ENCODE measurements around the gene PRODH2.
"Not testable (repeated sequence)": the region's sequence is repeated elsewhere in the genome, so short reads cannot be mapped to it uniquely, and the experiment has no call there.

PRODH2 gene

GRCh38 chr19:35772362-35772761 is 40.3 kb downstream of the PRODH2 start:
- H3K4me1 Mint-ChIP-seq (ENCODE audit: low read depth); H3K27me3 Mint-ChIP-seq; H3K4me3 Mint-ChIP-seq; DNase-seq; H3K9me3 Mint-ChIP-seq; H3K27ac Mint-ChIP-seq: not testable (repeated sequence)
- H3K36me3 Mint-ChIP-seq (ENCODE audit: low read depth) = peaks cover 27% of the 10 kb centered on the region

DNA sequence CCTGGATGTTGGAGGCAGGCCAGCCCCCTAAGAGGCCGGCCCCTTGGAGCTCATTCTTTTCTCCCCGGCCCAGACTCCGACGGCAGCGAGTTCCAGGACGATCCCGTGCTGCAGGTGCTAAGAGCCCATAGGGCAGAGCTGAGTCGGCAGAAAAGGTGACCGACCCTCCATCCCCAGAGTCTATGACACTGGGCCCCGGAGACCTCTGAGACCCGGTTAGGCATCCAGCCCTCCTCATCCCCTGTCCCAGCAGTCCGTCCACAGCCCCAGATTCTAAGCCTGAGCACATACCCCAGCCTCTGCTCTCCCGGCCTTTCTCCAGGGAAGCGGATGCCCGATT is 44.6 kb downstream of the PRODH2 start:
- Mint-ChIP-seq H3K36me3 (ENCODE audit: low read depth) (peaks cover 59% of the 10 kb centered on the region), H3K4me3 (no peak overlapping the region), H3K9me3 (no peaks in the 10 kb centered on the region), H3K27ac (no peak overlapping the region), H3K27me3 (no peaks in the 10 kb centered on the region), H3K4me1 (ENCODE audit: low read depth) (no peaks in the 10 kb centered on the region)
- no peak for DNase-seq

GRCh38 chr19:35767288-35768081 is 45.2 kb downstream of the PRODH2 start:
- H3K9me3 Mint-ChIP-seq = no peaks in the 10 kb centered on the region
- no peaks in the 10 kb centered on the region for H3K27me3 Mint-ChIP-seq
- H3K36me3 Mint-ChIP-seq (ENCODE audit: low read depth) = peaks cover 59% of the 10 kb centered on the region
- no peak for DNase-seq
- H3K27ac Mint-ChIP-seq = no peak overlapping the region
- no peaks in the 10 kb centered on the region for H3K4me1 Mint-ChIP-seq (ENCODE audit: low read depth)
- H3K4me3 Mint-ChIP-seq = no peak overlapping the region

DNA sequence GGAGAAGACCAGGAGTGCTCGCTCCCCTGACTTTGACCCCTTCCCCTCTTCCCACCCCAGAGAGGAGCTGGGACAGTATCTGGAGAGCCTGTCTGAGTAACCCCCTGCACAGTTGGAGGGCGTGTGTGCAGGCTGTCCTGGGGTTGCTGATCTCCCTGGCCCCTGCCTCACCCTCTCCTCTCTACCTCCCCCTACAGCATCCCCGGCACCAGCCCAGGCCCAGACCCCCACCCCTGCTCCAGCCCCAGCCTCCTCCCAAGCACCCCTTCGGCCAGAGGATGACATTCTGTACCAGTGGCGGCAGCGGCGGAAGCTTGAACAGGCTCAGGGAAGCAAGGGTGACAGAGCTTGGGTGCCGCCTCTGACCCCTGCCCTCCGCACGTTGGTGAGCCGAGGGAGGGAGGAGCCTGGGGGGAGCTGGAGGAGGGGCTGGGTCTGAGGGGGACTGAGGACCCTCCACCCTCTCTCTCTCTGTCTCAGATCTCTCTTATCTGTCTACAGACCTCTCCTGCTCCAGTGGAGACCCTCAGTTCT is 46.0 kb downstream of the PRODH2 start:
- H3K27me3 Mint-ChIP-seq = no peaks in the 10 kb centered on the region
- no peak overlapping the region for H3K27ac Mint-ChIP-seq
- H3K4me1 Mint-ChIP-seq (ENCODE audit: low read depth) = no peaks in the 10 kb centered on the region

GRCh38 chr19:35764432-35765315 is 48.0 kb downstream of the PRODH2 start:
- Mint-ChIP-seq H3K27ac (no peak overlapping the region), H3K4me1 (ENCODE audit: low read depth) (peaks cover 5% of the 10 kb centered on the region), H3K9me3 (no peaks in the 10 kb centered on the region), H3K4me3 (no peak overlapping the region), H3K36me3 (ENCODE audit: low read depth) (peaks cover 75% of the 10 kb centered on the region), H3K27me3 (no peaks in the 10 kb centered on the region)
- DNase-seq = no peak

More for the DNA sequence above, 46.0 kb downstream of the PRODH2 start:
- H3K4me3 Mint-ChIP-seq = no peak overlapping the region
- DNase-seq = no peak
- H3K9me3 Mint-ChIP-seq = no peaks in the 10 kb centered on the region
- H3K36me3 Mint-ChIP-seq (ENCODE audit: low read depth) = peaks cover 66% of the 10 kb centered on the region

DNA sequence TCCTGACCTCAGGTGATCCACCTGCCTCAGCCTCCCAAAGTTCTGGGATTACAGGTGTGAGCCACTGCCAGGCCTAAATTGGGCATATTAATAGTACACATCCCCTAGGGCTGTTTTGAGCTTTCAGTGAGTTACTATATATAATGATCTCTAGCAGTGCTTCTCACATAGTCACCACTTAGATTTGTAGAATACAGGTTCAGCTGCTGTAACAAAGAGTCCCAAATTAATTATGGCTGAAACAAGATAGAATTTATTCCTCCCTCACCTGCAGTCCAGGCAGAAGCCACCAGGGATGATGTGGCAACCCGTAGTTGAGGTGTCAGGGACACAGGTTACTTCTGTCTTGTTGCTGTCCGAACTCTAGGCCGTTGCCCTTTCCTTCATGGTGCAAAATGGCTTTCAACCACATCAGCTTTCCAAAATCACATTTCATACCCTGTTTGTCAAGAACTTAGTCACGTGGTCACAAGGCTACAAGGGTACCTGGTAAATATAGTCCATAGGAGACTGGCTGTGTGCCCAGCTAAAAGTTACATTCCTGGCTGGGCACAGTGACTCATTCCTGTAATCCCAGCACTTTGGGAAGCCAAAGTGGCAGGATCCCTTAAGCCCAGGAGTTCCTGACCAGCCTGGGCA is 51.8 kb downstream of the PRODH2 start:
- Mint-ChIP-seq H3K4me1 (ENCODE audit: low read depth) (peaks cover 30% of the 10 kb centered on the region), H3K9me3 (no peaks in the 10 kb centered on the region), H3K27ac (no peak overlapping the region), H3K36me3 (ENCODE audit: low read depth) (peaks cover 59% of the 10 kb centered on the region), H3K4me3 (no peak overlapping the region), H3K27me3 (peaks cover 6% of the 10 kb centered on the region)
- no peak for DNase-seq

DNA sequence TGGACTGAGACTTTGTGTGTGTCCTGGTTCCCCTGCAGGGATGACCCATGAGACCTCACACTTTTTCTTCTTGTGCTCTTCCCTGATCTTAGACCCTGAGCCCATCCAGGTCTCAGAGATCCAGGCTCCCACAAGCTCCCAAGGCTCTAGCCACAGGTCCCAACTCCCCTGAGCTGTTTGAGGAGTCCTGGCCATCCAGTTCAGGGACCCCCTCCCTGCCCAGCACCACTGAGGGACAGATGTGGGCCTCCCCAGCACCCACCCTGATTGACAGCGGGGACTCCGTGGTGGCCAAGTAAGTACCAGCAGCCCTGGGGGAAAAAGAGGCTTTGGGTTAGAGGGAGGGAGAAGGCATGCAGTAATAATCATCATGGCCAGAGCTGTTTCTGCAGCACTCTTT is 52.9 kb downstream of the PRODH2 start:
- peak overlapping the region; percentile 92 for H3K4me3 Mint-ChIP-seq
- peaks cover 56% of the 10 kb centered on the region for H3K36me3 Mint-ChIP-seq (ENCODE audit: low read depth)
- H3K4me1 Mint-ChIP-seq (ENCODE audit: low read depth) = peaks cover 35% of the 10 kb centered on the region
- H3K27me3 Mint-ChIP-seq = peaks cover 8% of the 10 kb centered on the region
- peak overlapping the region; percentile 50 for H3K27ac Mint-ChIP-seq
- DNase-seq = no peak
- H3K9me3 Mint-ChIP-seq = no peaks in the 10 kb centered on the region

GRCh38 chr19:35757749-35758608 is 54.7 kb downstream of the PRODH2 start, which contains the start of gene PROSER3:
PROSER3 (plus strand) TSS chr19:35758176; CDS start chr19:35758216, 40 bp downstream.
- Mint-ChIP-seq H3K27me3 (peaks cover 8% of the 10 kb centered on the region), H3K4me1 (ENCODE audit: low read depth) (peaks cover 36% of the 10 kb centered on the region), H3K4me3 (peak within 1 kb of the TSS; percentile 92), H3K9me3 (no peaks in the 10 kb centered on the region), H3K36me3 (ENCODE audit: low read depth) (peaks cover 61% of the 10 kb centered on the region), H3K27ac (peak within 1 kb of the TSS; percentile 94)
- DNase-seq = peak; percentile 98

- Mint-ChIP-seq H3K4me3 (peak overlapping the region; percentile 92), H3K9me3 (no peaks in the 10 kb centered on the region), H3K27ac (peak overlapping the region; percentile 94), H3K4me1 (ENCODE audit: low read depth) (peaks cover 36% of the 10 kb centered on the region), H3K27me3 (peaks cover 8% of the 10 kb centered on the region), H3K36me3 (ENCODE audit: low read depth) (peaks cover 66% of the 10 kb centered on the region)
- no peak for DNase-seq
These were observed 55.4 kb downstream of the PRODH2 start for GRCh38 chr19:35757231-35757748.

DNA sequence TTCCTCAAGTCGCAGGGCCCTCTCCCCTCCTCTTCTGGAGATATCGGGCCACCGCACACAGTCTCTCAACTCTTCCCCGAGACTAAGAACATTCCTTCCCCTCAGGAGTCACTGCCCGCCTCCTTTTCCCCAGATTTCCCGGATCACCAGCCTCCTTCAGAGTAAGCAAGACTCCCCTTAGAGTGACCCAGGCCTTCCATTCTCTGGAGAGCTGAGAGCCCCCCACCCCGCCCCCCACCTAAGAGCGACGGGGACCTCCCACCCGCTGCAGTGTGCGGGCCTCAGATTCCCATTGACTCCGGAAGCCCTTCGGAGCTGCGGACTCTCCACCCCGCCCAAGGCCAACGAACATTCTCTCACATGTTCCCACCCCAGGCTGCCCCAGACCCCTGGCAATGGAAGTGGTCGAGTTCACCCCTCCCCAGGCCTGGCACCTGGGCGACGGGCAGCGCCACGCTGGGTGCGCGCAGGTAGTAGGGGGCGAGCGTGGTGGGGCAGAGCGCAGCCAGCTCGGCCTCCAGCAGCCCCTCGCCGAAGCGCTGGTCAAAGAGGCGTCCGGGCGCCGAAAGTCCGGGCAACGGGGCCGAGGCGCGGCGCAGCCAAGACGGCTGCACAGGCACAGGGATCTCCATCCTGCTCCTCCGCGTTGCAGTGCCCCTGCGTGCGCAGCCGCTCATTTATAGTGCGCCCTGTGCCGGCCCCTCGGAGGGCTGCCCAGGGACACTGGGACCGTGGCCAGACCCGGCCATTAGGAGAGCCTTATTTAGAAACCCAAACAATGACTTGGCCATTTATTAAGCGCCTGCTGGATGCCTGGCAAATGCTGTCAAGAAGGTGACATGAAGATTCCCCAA is 56.0 kb downstream of the PRODH2 start, which contains the start of gene HSPB6:
TSS of gene HSPB6 (minus strand) at position 653 of the 854 bp plus-strand sequence. CDS start at position 632, 21 bp downstream.
- Mint-ChIP-seq H3K4me3 (peak within 1 kb of the TSS; percentile 92), H3K27ac (peak within 1 kb of the TSS; percentile 94), H3K9me3 (no peaks in the 10 kb centered on the region), H3K4me1 (ENCODE audit: low read depth) (peaks cover 36% of the 10 kb centered on the region), H3K27me3 (peaks cover 8% of the 10 kb centered on the region), H3K36me3 (ENCODE audit: low read depth) (peaks cover 61% of the 10 kb centered on the region)
- no peak for DNase-seq

GRCh38 chr19:35755550-35756376 is 56.9 kb downstream of the PRODH2 start:
- peak overlapping the region; percentile 57 for H3K4me3 Mint-ChIP-seq

GRCh38 chr19:35755131-35755549 is 57.5 kb downstream of the PRODH2 start:
- no peaks in the 10 kb centered on the region for H3K9me3 Mint-ChIP-seq
- peak overlapping the region; percentile 14 for H3K27ac Mint-ChIP-seq
- peaks cover 36% of the 10 kb centered on the region for H3K4me1 Mint-ChIP-seq (ENCODE audit: low read depth)
- no peak for DNase-seq
- peaks cover 50% of the 10 kb centered on the region for H3K36me3 Mint-ChIP-seq (ENCODE audit: low read depth)
- H3K4me3 Mint-ChIP-seq = no peak overlapping the region
- H3K27me3 Mint-ChIP-seq = peaks cover 8% of the 10 kb centered on the region

More at GRCh38 chr19:35755550-35756376, 56.9 kb downstream of the PRODH2 start:
- Mint-ChIP-seq H3K9me3 (no peaks in the 10 kb centered on the region), H3K27ac (no peak overlapping the region), H3K36me3 (ENCODE audit: low read depth) (peaks cover 55% of the 10 kb centered on the region), H3K4me1 (ENCODE audit: low read depth) (peaks cover 36% of the 10 kb centered on the region), H3K27me3 (peaks cover 8% of the 10 kb centered on the region)
- DNase-seq = peak; percentile 75
